IMR-90 (cell line): ENCODE measurements around the gene DMD. TPM values are rescaled to one million over a fixed set of nuclear protein-coding genes. Genes with fewer than 3 reads are reported as not detected.
"Not testable (repeated sequence)": the region's sequence is repeated elsewhere in the genome, so short reads cannot be mapped to it uniquely, and the experiment has no call there.

ENCODE experiments used
- ATAC-seq: fragments of 200-7000 bp; cut with Tn5 transposase; 2 replicates; pipeline ENCODE4 v1.9.1; 2020; ENCODE audit warnings: low read depth, mild to moderate bottlenecking, moderate library complexity
- BruUV-seq: library from RNA; stranded (reverse); fragments of 400-500 nt; replicated peaks from 2 replicates; lab custom pipeline; 2021; lab: Mats Ljungman, UMichigan
- CTCF ChIA-PET: fragments of 300-600 bp; formaldehyde crosslinking; extraction: SDS; loops from one replicate; lab custom pipeline; 2021; ENCODE audit warnings: antibody characterized with exemption; lab: Yijun Ruan, JAX
- POLR2A ChIA-PET: fragments of 300-600 bp; sonication (Branson Sonifier 250); formaldehyde crosslinking; loops from one replicate; lab custom pipeline; 2022; ENCODE audit warnings: antibody characterized with exemption; ENCODE audit not compliant: unreplicated experiment; lab: Charles Lee
- DNase-seq: peaks from one replicate; pipeline ENCODE4 v3.0.0; 2013
- H2AFZ ChIP-seq: replicated peaks from 2 replicates; pipeline ENCODE3; 2013; ENCODE audit warnings: low read length, mild to moderate bottlenecking; ENCODE audit not compliant: poor library complexity
- H2AK5ac ChIP-seq: 2 replicates; pipeline ENCODE4 v1.6.1; 2013; ENCODE audit warnings: low read depth, low read length, inconsistent platforms
- H2AK9ac ChIP-seq: replicated peaks from 2 replicates; pipeline ENCODE3; 2013; ENCODE audit warnings: mild to moderate bottlenecking, low read depth, low read length, moderate library complexity; ENCODE audit not compliant: poor library complexity
- H2BK120ac ChIP-seq: 2 replicates; pipeline ENCODE4 v1.6.1; 2013; ENCODE audit warnings: low read depth, low read length, inconsistent platforms
- H2BK15ac ChIP-seq: 3 replicates; pipeline ENCODE4 v1.6.1; 2013; ENCODE audit warnings: low read depth, low read length, inconsistent platforms
- H2BK20ac ChIP-seq: 2 replicates; pipeline ENCODE4 v1.6.1; 2013; ENCODE audit warnings: low read depth, mild to moderate bottlenecking, inconsistent platforms, low read length, moderate library complexity
- H2BK5ac ChIP-seq: 2 replicates; pipeline ENCODE4 v1.6.1; 2013; ENCODE audit warnings: mild to moderate bottlenecking, low read depth, low read length, inconsistent platforms; ENCODE audit not compliant: poor library complexity, severe bottlenecking
- H3K14ac ChIP-seq: replicated peaks from 2 replicates; pipeline ENCODE4 v1.6.1; 2013; ENCODE audit warnings: low read depth, low read length, inconsistent platforms
- H3K18ac ChIP-seq: 2 replicates; pipeline ENCODE4 v1.6.1; 2013; ENCODE audit warnings: low read depth, low read length, control low read depth
- H3K23ac ChIP-seq: 2 replicates; pipeline ENCODE4 v1.6.1; 2013; ENCODE audit warnings: low read depth, low read length, inconsistent platforms
- H3K27ac ChIP-seq: 2 replicates; pipeline ENCODE4 v1.5.1; 2013; ENCODE audit warnings: mild to moderate bottlenecking, control low read depth, low read length; ENCODE audit not compliant: insufficient read depth
- H3K27me3 ChIP-seq: 2 replicates; pipeline ENCODE4 v1.6.1; 2013; ENCODE audit warnings: low read length; ENCODE audit not compliant: control insufficient read depth, insufficient read depth
- H3K36me3 ChIP-seq: 2 replicates; pipeline ENCODE4 v1.6.1; 2013; ENCODE audit warnings: low read length, mixed read lengths; ENCODE audit not compliant: control insufficient read depth, insufficient read depth
- H3K4ac ChIP-seq: 2 replicates; pipeline ENCODE4 v1.6.1; 2013; ENCODE audit warnings: low read depth, low read length, inconsistent platforms
- H3K4me1 ChIP-seq: 2 replicates; pipeline ENCODE4 v1.6.1; 2013; ENCODE audit warnings: low read length, mixed read lengths; ENCODE audit not compliant: control insufficient read depth, insufficient read depth
- H3K4me2 ChIP-seq: 2 replicates; pipeline ENCODE4 v1.6.1; 2013; ENCODE audit warnings: low read depth, mild to moderate bottlenecking, control low read depth, low read length, moderate library complexity
- H3K4me3 ChIP-seq: 2 replicates; pipeline ENCODE4 v1.5.1; 2013; ENCODE audit warnings: low read depth, mild to moderate bottlenecking, control low read depth, low read length, moderate library complexity; ENCODE audit not compliant: insufficient read depth
- H3K56ac ChIP-seq: 2 replicates; pipeline ENCODE4 v1.6.1; 2013; ENCODE audit warnings: low read length, inconsistent platforms; ENCODE audit not compliant: insufficient read depth; ENCODE audit errors: extremely low read depth
- H3K79me1 ChIP-seq, 2 experiments: 2 replicates each; pipeline ENCODE4 v1.6.1; 2013; ENCODE audit warnings: low read length in 2 of 2, inconsistent platforms in 1 of 2, low read depth in 1 of 2
- H3K9ac ChIP-seq: 2 replicates; pipeline ENCODE4 v1.6.1; 2013; ENCODE audit warnings: low read depth, low read length, control low read depth
- H3K9me1 ChIP-seq: 2 replicates; pipeline ENCODE4 v1.6.1; 2013; ENCODE audit warnings: low read length, inconsistent platforms; ENCODE audit not compliant: insufficient read depth
- H3K9me3 ChIP-seq: 2 replicates; pipeline ENCODE4 v1.6.1; 2013; ENCODE audit warnings: low read length; ENCODE audit not compliant: control insufficient read depth, insufficient read depth
- H4K20me1 ChIP-seq: 2 replicates; pipeline ENCODE4 v1.6.1; 2013; ENCODE audit warnings: low read length, inconsistent platforms; ENCODE audit not compliant: insufficient read depth
- H4K5ac ChIP-seq: 2 replicates; pipeline ENCODE4 v1.6.1; 2013; ENCODE audit warnings: mild to moderate bottlenecking, low read depth, low read length, control low read depth
- H4K8ac ChIP-seq, 2 experiments: 2 replicates each; pipeline ENCODE4 v1.6.1; 2013; ENCODE audit warnings: low read depth in 2 of 2, low read length in 2 of 2, control low read depth in 1 of 2, inconsistent platforms in 1 of 2
- H4K91ac ChIP-seq: 2 replicates; pipeline ENCODE4 v1.6.1; 2013; ENCODE audit warnings: low read depth, low read length, inconsistent platforms; ENCODE audit not compliant: insufficient read depth
- BHLHE40 ChIP-seq: fragments of 150-350 bp; IDR thresholded peaks from 2 replicates; pipeline ENCODE4 v1.6.1; 2016; ENCODE audit warnings: mild to moderate bottlenecking, low read depth, low read length
- CEBPB ChIP-seq: IDR thresholded peaks from 2 replicates; pipeline ENCODE4 v1.6.1; 2012; ENCODE audit warnings: low read depth, low read length, improper control_type of control experiment
- CTCF ChIP-seq: conservative IDR thresholded peaks from 2 replicates; pipeline ENCODE4 v1.5.1; 2012; ENCODE audit warnings: mild to moderate bottlenecking, low read depth, low read length, improper control_type of control experiment
- MAFK ChIP-seq: IDR thresholded peaks from 2 replicates; pipeline ENCODE4 v1.6.1; 2012; ENCODE audit warnings: low read depth, low read length, improper control_type of control experiment
- MXI1 ChIP-seq: IDR thresholded peaks from 2 replicates; pipeline ENCODE4 v1.6.1; 2012; ENCODE audit warnings: low read depth, mild to moderate bottlenecking, low read length, moderate library complexity, borderline replicate concordance
- RAD21 ChIP-seq: IDR thresholded peaks from 2 replicates; pipeline ENCODE4 v1.6.1; 2012; ENCODE audit warnings: low read length, improper control_type of control experiment
- SMC3 ChIP-seq: fragments of 150-350 bp; IDR thresholded peaks from 2 replicates; pipeline ENCODE4 v1.6.1; 2016; ENCODE audit warnings: low read depth, mild to moderate bottlenecking, antibody characterized with exemption, low read length, moderate library complexity
- WGBS, 2 experiments: methylation state at CpG; one replicate each; pipeline versions ENCODE4 v1.1.5 to v1.1.7; 2013; ENCODE audit warnings: missing lambda C conversion rate in 2 of 2; ENCODE audit not compliant: insufficient read length in 1 of 2; ENCODE audit errors: extremely low coverage in 2 of 2; 5-methylcytosine and 5-hydroxymethylcytosine counted together
- dilution Hi-C: fragments of 300-500 bp; cut with HindIII; formaldehyde crosslinking; loops from one replicate; pipeline ENCODE4 v1.14.3; 2018; ENCODE audit warnings: low sequenced_read_pairs; ENCODE audit not compliant: unreplicated experiment
- in situ Hi-C: fragments of 300-500 bp; cut with MboI; formaldehyde crosslinking; loops from 3 replicates; pipeline ENCODE4 v1.14.3; 2019; ENCODE audit warnings: low sequenced_read_pairs, inconsistent platforms, mixed read lengths
- intact Hi-C: fragments of 100-400 bp; cut with micrococcal nuclease; formaldehyde crosslinking; loops from 2 replicates; pipeline ENCODE4 v1.10.0; 2022
- polyA plus RNA-seq, 3 experiments: library from polyadenylated mRNA; depleted of rRNA; stranded (reverse); fragments of >200 nt; gene quantifications; 2 replicates each; pipeline ENCODE4 v1.2.3, GENCODE V29; 2012; ENCODE audit warnings: low replicate concordance in 1 of 3
- total RNA-seq: library from RNA; depleted of rRNA; stranded (reverse); fragments of >200 nt; gene quantifications from 2 replicates; pipeline ENCODE4 v1.2.3, GENCODE V29; 2012

Gene DMD
- total and polyA plus RNA-seq, 2 of the 4 experiments (the other 2 are of a cell fraction) = 6.6 to 11.8 TPM

- Histone ChIP-seq H3K27ac (no peak overlapping the region), H4K8ac (no peak overlapping the region), H2BK20ac (no peak overlapping the region), H4K20me1 (no peaks in the 10 kb centered on the region), H4K91ac (no peak overlapping the region), H3K23ac (no peak overlapping the region), H3K4me2 (no peak overlapping the region), H3K9ac (no peak overlapping the region), H3K36me3 (no peaks in the 10 kb centered on the region), H4K5ac (no peak overlapping the region), H3K4me3 (no peak overlapping the region), H2BK15ac (no peak overlapping the region), H2AK9ac (no peak overlapping the region), H3K56ac (no peak overlapping the region), H3K27me3 (no peaks in the 10 kb centered on the region), H2BK120ac (no peak overlapping the region), H3K18ac (no peak overlapping the region), H3K4ac (no peak overlapping the region), H3K79me1 (no peaks in the 10 kb centered on the region), H2BK5ac (no peak overlapping the region), H3K9me3 (no peaks in the 10 kb centered on the region), H3K14ac (no peak overlapping the region), H3K9me1 (no peaks in the 10 kb centered on the region), H2AFZ (no peak overlapping the region), H3K4me1 (no peaks in the 10 kb centered on the region), H2AK5ac (no peak overlapping the region)
- BruUV-seq = no TSS peak
- TF ChIP-seq MAFK = no peak
- no peak for TF ChIP-seq RAD21
- no peak for TF ChIP-seq BHLHE40
- no peak for TF ChIP-seq CTCF
- TF ChIP-seq MXI1 = no peak
- TF ChIP-seq CEBPB = no peak
- no peak for TF ChIP-seq SMC3
- dilution Hi-C loops (no loop called here), in situ Hi-C loops (no loop called here), intact Hi-C loops (no loop called here)
- ChIA-PET POLR2A (no interaction called here), CTCF (no interaction called here)
- DNase-seq = no peak
- ATAC-seq = no peak
- WGBS, 2 experiments = no CpG with 5 or more reads among the region's 3 CpGs
Measured at GRCh38 chrX:33078273-33078672, 133.1 kb downstream of the DMD start.

- H2BK15ac ChIP-seq, H3K36me3 ChIP-seq, intact Hi-C loops, H3K18ac ChIP-seq, H3K9ac ChIP-seq, ATAC-seq, H2BK20ac ChIP-seq, H3K27ac ChIP-seq, H3K4me3 ChIP-seq, H4K8ac ChIP-seq, H3K4me1 ChIP-seq, H4K91ac ChIP-seq, H3K9me3 ChIP-seq, H3K4ac ChIP-seq, H3K79me1 ChIP-seq, DNase-seq, H2BK5ac ChIP-seq, BruUV-seq, H2AK5ac ChIP-seq, H3K14ac ChIP-seq, POLR2A ChIA-PET, H3K27me3 ChIP-seq, H3K56ac ChIP-seq, H4K20me1 ChIP-seq, H2BK120ac ChIP-seq, CTCF ChIA-PET, H2AK9ac ChIP-seq, H3K23ac ChIP-seq, in situ Hi-C loops, H4K5ac ChIP-seq, H3K4me2 ChIP-seq, H2AFZ ChIP-seq, H3K9me1 ChIP-seq, dilution Hi-C loops: not testable (repeated sequence)
- no CpG with 5 or more reads among the region's 11 CpGs for WGBS, 2 experiments
Measured at GRCh38 chrX:33073660-33074059, 137.7 kb downstream of the DMD start.
